K562 (cell line): ENCODE data around the gene SNUPN. TPM values are rescaled to one million over a fixed set of nuclear protein-coding genes. Genes with fewer than 3 reads are reported as not detected.

Experiments used
- CHCHD3 ChIP-seq: fragments of 250-450 bp; sonication (Bioruptor Pico); IDR thresholded peaks from 2 replicates; pipeline ENCODE4 v2.1.2; 2022; ENCODE audit warnings: mild to moderate bottlenecking
- KDM5B ChIP-seq: fragments of 200-600 bp; sonication (generic); IDR thresholded peaks from 2 replicates; pipeline ENCODE4 v1.6.1; 2012; ENCODE audit warnings: low read depth, mild to moderate bottlenecking, moderate library complexity, low read length, control low read depth, inconsistent platforms; ENCODE audit not compliant: insufficient replicate concordance
- KLF1 ChIP-seq: fragments of 450-650 bp; IDR thresholded peaks from 2 replicates; pipeline ENCODE4 v1.6.1; 2016; ENCODE audit warnings: missing genetic modification characterization, missing compliant biosample characterization
- MAFK ChIP-seq: IDR thresholded peaks from 2 replicates; pipeline ENCODE4 v1.6.1; 2011; ENCODE audit warnings: low read length, improper control_type of control experiment
- NCOR1 ChIP-seq: fragments of 450-650 bp; IDR thresholded peaks from 2 replicates; pipeline ENCODE4 v1.6.1; 2016; ENCODE audit warnings: mild to moderate bottlenecking, moderate library complexity
- NEUROD1 ChIP-seq: fragments of 150-350 bp; IDR thresholded peaks from 2 replicates; pipeline ENCODE4 v1.6.1; 2014; ENCODE audit warnings: borderline replicate concordance, low read length, low read depth; ENCODE audit not compliant: partially characterized antibody
- NR2C2 ChIP-seq, 2 experiments: fragments of 200-800 bp in 1 of 2; sonication (Bioruptor generic) in 1 of 2; sonication (generic) in 1 of 2; formaldehyde crosslinking in 1 of 2; IDR thresholded peaks; 2 replicates each; pipeline versions ENCODE4 v1.6.1 to v1.8.0; 2016 to 2022; ENCODE audit warnings: mild to moderate bottlenecking in 1 of 2, missing compliant biosample characterization in 1 of 2, missing genetic modification characterization in 1 of 2, missing genetic modification reagents in 1 of 2
- PHF8 ChIP-seq: fragments of 200-600 bp; sonication (generic); IDR thresholded peaks from 2 replicates; pipeline ENCODE4 v1.6.1; 2012; ENCODE audit warnings: mixed run types, mild to moderate bottlenecking, inconsistent platforms, low read length, moderate library complexity, borderline replicate concordance
- POLR2G ChIP-seq: fragments of 200-400 bp; formaldehyde crosslinking; IDR thresholded peaks from 2 replicates; pipeline ENCODE4 v1.6.1; 2017; ENCODE audit warnings: low read depth, mild to moderate bottlenecking, antibody characterized with exemption, low read length, moderate library complexity
- SNIP1 ChIP-seq: fragments of 450-650 bp; IDR thresholded peaks from 2 replicates; pipeline ENCODE4 v1.7.1; 2017; ENCODE audit warnings: low read depth, mild to moderate bottlenecking
- SREBF2 ChIP-seq: sonication (generic); formaldehyde crosslinking; IDR thresholded peaks from 2 replicates; pipeline ENCODE4 v1.4.0; 2020; ENCODE audit warnings: mild to moderate bottlenecking, missing genetic modification reagents
- STAT5B ChIP-seq: fragments of 250-450 bp; sonication (Bioruptor Pico); IDR thresholded peaks from 2 replicates; pipeline ENCODE4 v1.8.0; 2021; ENCODE audit warnings: mild to moderate bottlenecking, inconsistent platforms
- YBX1 ChIP-seq: fragments of 450-650 bp; IDR thresholded peaks from 2 replicates; pipeline ENCODE4 v1.7.1; 2016; ENCODE audit warnings: mild to moderate bottlenecking
- ZFP36 ChIP-seq: fragments of 150-350 bp; IDR thresholded peaks from 2 replicates; pipeline ENCODE4 v1.6.1; 2018; ENCODE audit warnings: low read length, low read depth; ENCODE audit not compliant: partially characterized antibody
- ZNF282 ChIP-seq: sonication (generic); formaldehyde crosslinking; IDR thresholded peaks from 2 replicates; pipeline ENCODE4 v1.8.1; 2023; ENCODE audit warnings: missing genetic modification reagents
- ZNF41 ChIP-seq: fragments of 250-450 bp; sonication (Bioruptor Pico); conservative IDR thresholded peaks from 2 replicates; pipeline ENCODE4 v1.4.0; 2020; ENCODE audit warnings: mild to moderate bottlenecking
- ZNF512 ChIP-seq: IDR thresholded peaks from 2 replicates; pipeline ENCODE4 v1.6.1; 2016; ENCODE audit warnings: missing genetic modification characterization, missing compliant biosample characterization
- ZNF518B ChIP-seq: fragments of 250-450 bp; sonication (Bioruptor Pico); IDR thresholded peaks from 2 replicates; pipeline ENCODE4 v1.5.0; 2021; ENCODE audit warnings: mild to moderate bottlenecking, moderate library complexity
- ZNF696 ChIP-seq: fragments of 250-450 bp; sonication (Bioruptor Pico); conservative IDR thresholded peaks from 2 replicates; pipeline ENCODE4 v1.4.0; 2020; ENCODE audit warnings: mild to moderate bottlenecking, moderate library complexity
- ZNF717 ChIP-seq: fragments of 250-450 bp; sonication (Bioruptor Pico); IDR thresholded peaks from 2 replicates; pipeline ENCODE4 v1.5.0; 2021
- ZNF785 ChIP-seq: fragments of 250-450 bp; sonication (Bioruptor Pico); IDR thresholded peaks from 2 replicates; pipeline ENCODE4 v1.4.0; 2020; ENCODE audit warnings: mild to moderate bottlenecking
- polyA plus RNA-seq, 8 experiments: library from polyadenylated mRNA; depleted of rRNA in 4 of 8; stranded (reverse) in 5 of 8; unstranded in 3 of 8; fragments of >200 nt; fragmentation: Nextera tagmentation in 2 of 8; fragmentation: Illumina TruSeq in 1 of 8; extraction: Ambion mirVana in 2 of 8; extraction: Trizol in 1 of 8; gene quantifications; 2 replicates each; pipeline versions ENCODE4 v1.2.1 to v1.2.3, GENCODE V29; 2011 to 2014; ENCODE audit warnings: inconsistent platforms in 1 of 8, missing spikeins in 1 of 8
- total RNA-seq, 7 experiments: library from RNA; depleted of rRNA in 6 of 7; stranded (reverse); fragments of >200 nt in 6 of 7; fragmentation: Illumina TruSeq in 2 of 7; extraction: Trizol in 2 of 7; gene quantifications; 2 replicates each; pipeline versions ENCODE4 v1.2.1 to v1.2.3, GENCODE V29; 2011 to 2021; ENCODE audit warnings: low replicate concordance in 1 of 7
- TF ChIP-seq, protein P1 (sequence below), 2 experiments: IDR thresholded peaks; 2 replicates each; pipeline ENCODE4 v1.6.1; 2011; ENCODE audit warnings: borderline replicate concordance in 1 of 2, control low read depth in 1 of 2, low read depth in 1 of 2, low read length in 1 of 2, mild to moderate bottlenecking in 1 of 2, mixed read lengths in 1 of 2, moderate library complexity in 1 of 2; ENCODE audit not compliant: insufficient read depth in 1 of 2, insufficient read length in 1 of 2, poor library complexity in 1 of 2, severe bottlenecking in 1 of 2; ENCODE audit errors: extremely low read depth in 1 of 2

Gene SNUPN
- total and polyA plus RNA-seq, 9 of the 15 experiments (the other 6 are each of a cell fraction or from before 2014, with no cell fraction given): 32.2 to 78.3 (median 40.0) TPM

GRCh38 chr15:75649045-75649761 lies 23.7 kb upstream of the SNUPN start (continued):
- TF ChIP-seq POLR2G (0 out of 2 replicates have a peak, but pooled peaks have one; percentile 23), KDM5B (peak; percentile 25), ZNF518B (CRISPR knock-in tag) (no peak), NEUROD1 (no peak), ZNF785 (CRISPR knock-in tag) (no peak), ZNF512 (tag) (no peak), YBX1 (no peak), NR2C2 (CRISPR knock-in tag; IDR thresholded peaks at IDR 0.05) (no peak), NR2C2 (tag; IDR thresholded peaks at IDR 0.05) (no peak), CHCHD3 (CRISPR knock-in tag) (no peak), ZNF282 (CRISPR knock-in tag) (no peak), ZNF41 (CRISPR knock-in tag) (no peak), ZNF717 (CRISPR knock-in tag) (no peak), SNIP1 (no peak), KLF1 (tag) (no peak), STAT5B (CRISPR knock-in tag) (no peak), MAFK (no peak), ZNF696 (CRISPR knock-in tag) (no peak), SREBF2 (CRISPR knock-in tag) (no peak), NCOR1 (no peak), PHF8 (0 out of 2 replicates have a peak, but pooled peaks have one; percentile 4), ZFP36 (no peak)
- TF ChIP-seq, protein P1, sequence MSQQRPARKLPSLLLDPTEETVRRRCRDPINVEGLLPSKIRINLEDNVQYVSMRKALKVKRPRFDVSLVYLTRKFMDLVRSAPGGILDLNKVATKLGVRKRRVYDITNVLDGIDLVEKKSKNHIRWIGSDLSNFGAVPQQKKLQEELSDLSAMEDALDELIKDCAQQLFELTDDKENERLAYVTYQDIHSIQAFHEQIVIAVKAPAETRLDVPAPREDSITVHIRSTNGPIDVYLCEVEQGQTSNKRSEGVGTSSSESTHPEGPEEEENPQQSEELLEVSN (IDR thresholded peaks at IDR 0.05; ENCODE audit: borderline replicate concordance in 1 of 2, extremely low read depth in 1 of 2, insufficient read depth in 1 of 2, insufficient read length in 1 of 2, low read depth in 1 of 2, low read length in 1 of 2, poor library complexity in 1 of 2, severe bottlenecking in 1 of 2): no peak
